Measurements from ENCODE around the gene DPYSL3. TPM values are rescaled to one million over a fixed set of nuclear protein-coding genes. Genes with fewer than 3 reads are reported as not detected.

The DPYSL3 gene
- total RNA-seq, 4 donors from 2014 or later = 38.9 to 68.0 (median 50.0) TPM

GRCh38 chr5:147340941-147341340, 168.9 kb downstream of the DPYSL3 start:
- H3K4me3 ChIP-seq = no peak overlapping the region
- no peaks in the 10 kb centered on the region for H3K4me1 ChIP-seq
- no peak for DNase-seq (ENCODE audit: low spot score in 2 of 2)
- WGBS, 2 donors = 67 to 83% methylated on average over 1 of the region's 1 CpG
- no peak overlapping the region for H3K27ac ChIP-seq
- H3K9me3 ChIP-seq = peaks cover 0 to 6% (median 0%) of the 10 kb centered on the region in 4 donors
- H3K27me3 ChIP-seq = no peaks in the 10 kb centered on the region
- no peak for TF ChIP-seq EP300 (IDR thresholded peaks at IDR 0.05)
- no peak for TF ChIP-seq POLR2A (IDR thresholded peaks at IDR 0.05)
- no peak for TF ChIP-seq CTCF (IDR thresholded peaks at IDR 0.05)
- peaks cover 0 to 4% (median 0%) of the 10 kb centered on the region in 3 donors for H3K36me3 ChIP-seq

Small RNA genes lying within 50 kb of the gene (small RNA-seq; reads per million reads assigned to genes)
- gene AC011373.1 = not detected

Data from tibial nerve (tissue), 4 donors.